Ishikawa (cell line): ENCODE measurements around the gene STRADA.

Experiments
- CEBPB ChIP-seq: IDR thresholded peaks from 2 replicates; pipeline ENCODE4 v1.6.1; 2012
- CREB1 ChIP-seq: IDR thresholded peaks from 2 replicates; pipeline ENCODE4 v1.6.1; 2012; ENCODE audit warnings: low read depth
- FOXM1 ChIP-seq: IDR thresholded peaks from 2 replicates; pipeline ENCODE4 v1.6.1; 2012; ENCODE audit warnings: low read depth, borderline replicate concordance
- MAX ChIP-seq: IDR thresholded peaks from 2 replicates; pipeline ENCODE4 v1.6.1; 2012
- NFIC ChIP-seq: IDR thresholded peaks from 2 replicates; pipeline ENCODE4 v1.6.1; 2012
- RAD21 ChIP-seq: IDR thresholded peaks from 2 replicates; pipeline ENCODE4 v1.6.1; 2012; ENCODE audit warnings: low read depth
- REST ChIP-seq: IDR thresholded peaks from 2 replicates; pipeline ENCODE4 v1.6.1; 2012; ENCODE audit warnings: low read depth, mild to moderate bottlenecking
- YY1 ChIP-seq: IDR thresholded peaks from 2 replicates; pipeline ENCODE4 v1.6.1; 2012; ENCODE audit warnings: low read depth

- TF ChIP-seq RAD21 (no peak), YY1 (no peak), CEBPB (no peak), MAX (no peak), NFIC (no peak), FOXM1 (no peak), REST (no peak), CREB1 (no peak)
Observed at GRCh38 chr17:63780928-63781327, 39.3 kb upstream of the STRADA start.
